Right lobe of liver (tissue), 6 donors: ENCODE measurements around the gene SASH1. TPM values are rescaled to one million over a fixed set of nuclear protein-coding genes. Genes with fewer than 3 reads are reported as not detected.

Source experiments
- ATAC-seq, 4 donors: fragments of 200-7000 bp; cut with Tn5 transposase; one replicate each; pipeline ENCODE4 v1.9.1; 2020; ENCODE audit warnings: mild to moderate bottlenecking in 4 of 4, moderate library complexity in 4 of 4
- DNase-seq, 3 donors: peaks; one replicate each; pipeline ENCODE4 v3.0.0-alpha.2; 2020
- H3K27ac ChIP-seq, 3 donors: fragments of 200-600 bp; one replicate each; pipeline ENCODE4 v1.8.0; 2022
- H3K27me3 ChIP-seq, 2 donors: fragments of 200-600 bp; one replicate each; pipeline ENCODE4 v1.8.0; 2022
- H3K36me3 ChIP-seq, 4 donors: fragments of 200-600 bp; sonication (generic) in 1 of 4; one replicate each; pipeline versions ENCODE4 v1.5.1 to v1.8.0; 2017 to 2022; ENCODE audit warnings: control low read depth in 1 of 4
- H3K4me1 ChIP-seq, 4 donors: fragments of 200-600 bp; sonication (generic) in 1 of 4; one replicate each; pipeline versions ENCODE4 v1.5.1 to v1.8.0; 2017 to 2022; ENCODE audit warnings: control low read depth in 1 of 4
- H3K4me3 ChIP-seq, 3 donors: fragments of 200-600 bp; one replicate each; pipeline ENCODE4 v1.8.0; 2022
- H3K9me3 ChIP-seq, 4 donors: fragments of 200-600 bp; sonication (generic) in 1 of 4; one replicate each; pipeline versions ENCODE4 v1.5.1 to v1.8.0; 2017 to 2022; ENCODE audit warnings: control low read depth in 1 of 4
- CTCF ChIP-seq, 4 donors: fragments of 200-600 bp in 3 of 4; fragments of 450-650 bp in 1 of 4; IDR thresholded peaks; one replicate each; pipeline versions ENCODE4 v1.5.1 to v1.8.0; 2016 to 2022; ENCODE audit warnings: antibody characterized with exemption in 4 of 4, mild to moderate bottlenecking in 2 of 4
- POLR2A ChIP-seq: fragments of 450-650 bp; IDR thresholded peaks from one replicate; pipeline ENCODE4 v1.6.1; 2017; ENCODE audit warnings: antibody characterized with exemption, mild to moderate bottlenecking
- WGBS: methylation state at CpG from one replicate; pipeline ENCODE4 v1.1.6; 2018; ENCODE audit warnings: low coverage, low lambda C conversion rate; ENCODE audit not compliant: insufficient coverage; ENCODE audit errors: missing lambda C conversion rate; 5-methylcytosine and 5-hydroxymethylcytosine counted together
- intact Hi-C, 2 donors: fragments of 100-400 bp; cut with DNase I; formaldehyde crosslinking; loops; one replicate each; pipeline versions ENCODE4 v1.11.2 to v1.14.1; 2022
- total RNA-seq, 6 experiments: library from RNA; depleted of rRNA in 2 of 6; stranded (reverse); fragments of >200 nt in 2 of 6; fragmentation: NEBNext Ultra II Directional in 3 of 6; extraction: Animal tissue kit (Norgen Biotek cat#: 25700) in 3 of 6; gene quantifications; one replicate each; pipeline versions ENCODE4 v1.1.0 to v1.2.4, GENCODE V29; 2016 to 2023
- donor health status: DM: no; HTN: yes; CAD: no.
- donor health status: DM: no; HTN: no; CAD: no.
- donor health status: DM: no; HTN: no; CAD: no.
- donor health status: DM: no; HTN: yes; CAD: no.
- donor health status: DM: no; HTN: yes; CAD: no.

The SASH1 gene
- total RNA-seq, 6 experiments from 2014 or later = 12.0 to 19.0 (median 15.8) TPM

- H3K27me3 ChIP-seq = no peaks in the 10 kb centered on the region
- H3K36me3 ChIP-seq = no peaks in the 10 kb centered on the region
- H3K27ac ChIP-seq = no peak overlapping the region
- DNase-seq = no peak
- H3K9me3 ChIP-seq = no peaks in the 10 kb centered on the region
- intact Hi-C loops = loop anchor here in 1 of 2 donors (10.0 kb wide), 1 partner anchor 290 kb away; no protein-coding TSS in a partner anchor
- H3K4me3 ChIP-seq = no peak overlapping the region
- H3K4me1 ChIP-seq = peaks cover 0 to 14% (median 2%) of the 10 kb centered on the region in 4 donors
- TF ChIP-seq POLR2A (no peak), CTCF (IDR thresholded peaks at IDR 0.05) (no peak)
- no peak for ATAC-seq
- WGBS = 51% methylated on average over 4 of the region's 5 CpGs
These were observed 122.3 kb downstream of the SASH1 start for GRCh38 chr6:148465011-148465335.

GRCh38 chr6:148465670-148466069 lies 123.0 kb downstream of the SASH1 start:
- no peaks in the 10 kb centered on the region for H3K27me3 ChIP-seq
- H3K36me3 ChIP-seq = no peaks in the 10 kb centered on the region
- H3K4me3 ChIP-seq = no peak overlapping the region
- ATAC-seq (peak in 3 of 4 donors; percentile 38 to 55 (median 38)), DNase-seq (no peak)
- TF ChIP-seq POLR2A (no peak), CTCF (IDR thresholded peaks at IDR 0.05) (no peak)
- no peaks in the 10 kb centered on the region for H3K9me3 ChIP-seq
- intact Hi-C loops = loop anchor here in 1 of 2 donors (10.0 kb wide), 1 partner anchor 291 kb away; no protein-coding TSS in a partner anchor
- H3K27ac ChIP-seq = no peak overlapping the region
- peaks cover 0 to 14% (median 2%) of the 10 kb centered on the region in 4 donors for H3K4me1 ChIP-seq
- WGBS = 43% methylated on average over 6 of the region's 6 CpGs

GRCh38 chr6:148466158-148466557 lies 123.5 kb downstream of the SASH1 start:
- TF ChIP-seq POLR2A = no peak
- TF ChIP-seq CTCF (IDR thresholded peaks at IDR 0.05) = no peak
- Histone ChIP-seq H3K4me3 (no peak overlapping the region), H3K36me3 (no peaks in the 10 kb centered on the region), H3K9me3 (no peaks in the 10 kb centered on the region), H3K27ac (no peak overlapping the region), H3K4me1 (peaks cover 0 to 9% (median 2%) of the 10 kb centered on the region in 4 donors), H3K27me3 (no peaks in the 10 kb centered on the region)
- ATAC-seq (no peak), DNase-seq (no peak)
- WGBS = 61% methylated on average over 4 of the region's 4 CpGs
- intact Hi-C loops = loop anchor here in 1 of 2 donors (10.0 kb wide), 1 partner anchor 291 kb away; no protein-coding TSS in a partner anchor

GRCh38 chr6:148467926-148468325 lies 125.3 kb downstream of the SASH1 start:
- 63% methylated on average over 4 of the region's 4 CpGs for WGBS
- intact Hi-C loops = loop anchor here in 1 of 2 donors (10.0 kb wide), 1 partner anchor 293 kb away; no protein-coding TSS in a partner anchor
- TF ChIP-seq CTCF (IDR thresholded peaks at IDR 0.05) (no peak), POLR2A (no peak)

More at GRCh38 chr6:148467926-148468325, 125.3 kb downstream of the SASH1 start:
- H3K36me3 ChIP-seq = peaks cover 0 to 7% (median 0%) of the 10 kb centered on the region in 4 donors
- H3K27ac ChIP-seq = no peak overlapping the region
- ATAC-seq = no peak
- no peaks in the 10 kb centered on the region for H3K9me3 ChIP-seq
- H3K27me3 ChIP-seq = no peaks in the 10 kb centered on the region
- no peak for DNase-seq
- H3K4me1 ChIP-seq = peaks cover 0 to 4% (median 0%) of the 10 kb centered on the region in 4 donors
- H3K4me3 ChIP-seq = no peak overlapping the region
